ENCODE results near the gene MSMB. TPM values are rescaled to one million over a fixed set of nuclear protein-coding genes. Genes with fewer than 3 reads are reported as not detected.

Gene MSMB
- total RNA-seq, 2 donors from 2014 or later, result not detected

DNA sequence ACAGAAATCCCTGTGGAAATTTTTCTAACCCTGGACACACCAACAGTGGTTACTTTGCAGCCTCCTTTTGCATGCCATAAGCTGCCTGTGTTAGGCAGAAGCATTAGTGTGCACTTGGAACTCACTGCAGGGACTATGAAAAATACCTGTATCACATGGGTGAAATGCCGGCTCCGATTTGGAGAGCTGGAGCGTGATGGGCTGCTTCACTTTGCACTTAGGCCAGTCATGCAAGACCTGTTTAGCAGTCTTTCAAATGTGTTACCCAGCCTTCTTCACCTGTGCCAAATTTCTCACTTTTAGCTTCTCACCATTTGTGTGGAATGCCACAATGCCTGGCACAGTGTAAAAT lies 26.9 kb downstream of the MSMB start:
- Histone ChIP-seq H3K27ac (no peak overlapping the region), H3K4me3 (no peak overlapping the region), H3K36me3 (peaks cover 7% of the 10 kb centered on the region), H3K27me3 (replicated peaks; ENCODE audit: insufficient read depth) (no peaks in the 10 kb centered on the region), H3K9me3 (no peaks in the 10 kb centered on the region), H3K4me1 (ENCODE audit: control insufficient read depth in 1 of 2, low read depth in 2 of 2) (peaks cover 26 to 59% of the 10 kb centered on the region in 2 donors)
- DNase-seq (ENCODE audit: low spot score) (no peak), ATAC-seq (ENCODE audit: insufficient number of reproducible peaks, low FRiP score, low read depth) (no peak)
- TF ChIP-seq CTCF (IDR thresholded peaks at IDR 0.05), result no peak

DNA sequence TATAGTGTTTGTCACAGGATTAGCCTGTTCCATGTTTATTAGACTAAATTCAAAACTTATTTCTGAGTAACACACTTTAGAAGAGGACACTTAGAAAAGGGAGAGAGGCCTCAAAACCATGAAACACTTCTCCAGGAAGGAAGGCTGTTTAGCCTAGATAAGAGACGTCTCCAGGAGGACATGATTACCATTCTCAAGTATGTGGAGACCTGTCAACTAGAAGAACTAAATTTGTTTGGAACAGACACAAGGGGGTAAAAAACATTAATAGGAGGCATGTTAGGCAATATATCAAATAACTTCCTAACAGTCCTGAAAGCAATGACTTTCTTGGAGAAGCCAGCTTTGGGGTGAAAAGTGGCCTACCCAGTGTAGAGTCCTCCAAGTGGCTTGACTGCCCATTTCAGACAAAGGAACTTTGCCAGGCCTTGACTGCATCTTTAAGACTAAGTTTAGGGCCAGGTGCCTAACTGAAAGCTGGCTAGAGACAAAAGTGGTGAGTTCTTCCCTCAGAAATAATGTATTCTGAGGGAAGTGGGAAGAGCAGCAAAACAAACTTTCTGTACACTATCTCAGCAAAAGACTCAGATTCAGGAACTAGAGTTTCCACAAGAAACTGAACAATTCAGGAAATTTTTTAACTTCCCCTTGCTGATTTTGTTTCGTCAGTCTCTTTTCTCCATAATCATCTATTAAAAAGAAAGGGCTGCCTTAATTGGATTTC lies 27.5 kb downstream of the MSMB start:
- peaks cover 11% of the 10 kb centered on the region for H3K36me3 ChIP-seq
- ATAC-seq (ENCODE audit: insufficient number of reproducible peaks, low FRiP score, low read depth) (no peak), DNase-seq (ENCODE audit: low spot score) (no peak)
- no peak for TF ChIP-seq CTCF (IDR thresholded peaks at IDR 0.05)
- no peak overlapping the region for H3K27ac ChIP-seq
- no peak overlapping the region for H3K4me3 ChIP-seq
- H3K9me3 ChIP-seq, result no peaks in the 10 kb centered on the region
- H3K4me1 ChIP-seq (ENCODE audit: control insufficient read depth in 1 of 2, low read depth in 2 of 2), result peaks cover 21 to 54% of the 10 kb centered on the region in 2 donors
- no peaks in the 10 kb centered on the region for H3K27me3 ChIP-seq (replicated peaks; ENCODE audit: insufficient read depth)

- no peak for ATAC-seq (ENCODE audit: insufficient number of reproducible peaks, low FRiP score, low read depth)
- peaks cover 20% of the 10 kb centered on the region for H3K36me3 ChIP-seq
- no peaks in the 10 kb centered on the region for H3K27me3 ChIP-seq (replicated peaks; ENCODE audit: insufficient read depth)
- DNase-seq (ENCODE audit: low spot score), result no peak
- H3K4me3 ChIP-seq, result no peak overlapping the region
- peaks cover 18 to 46% of the 10 kb centered on the region in 2 donors for H3K4me1 ChIP-seq (ENCODE audit: control insufficient read depth in 1 of 2, low read depth in 2 of 2)
- TF ChIP-seq CTCF (IDR thresholded peaks at IDR 0.05), result no peak
- no peaks in the 10 kb centered on the region for H3K9me3 ChIP-seq
- H3K27ac ChIP-seq, result no peak overlapping the region
Observed at GRCh38 chr10:46017733-46018132, 28.3 kb downstream of the MSMB start.

GRCh38 chr10:46016811-46017210 lies 29.3 kb downstream of the MSMB start:
- peaks cover 16 to 39% of the 10 kb centered on the region in 2 donors for H3K4me1 ChIP-seq (ENCODE audit: control insufficient read depth in 1 of 2, low read depth in 2 of 2)
- no peak for TF ChIP-seq CTCF (IDR thresholded peaks at IDR 0.05)
- ATAC-seq (ENCODE audit: insufficient number of reproducible peaks, low FRiP score, low read depth), result no peak
- H3K4me3 ChIP-seq, result no peak overlapping the region
- H3K27me3 ChIP-seq (replicated peaks; ENCODE audit: insufficient read depth), result no peaks in the 10 kb centered on the region
- H3K9me3 ChIP-seq, result no peaks in the 10 kb centered on the region
- no peak overlapping the region for H3K27ac ChIP-seq
- peaks cover 21% of the 10 kb centered on the region for H3K36me3 ChIP-seq
- DNase-seq (ENCODE audit: low spot score), result no peak

- Histone ChIP-seq H3K4me1 (ENCODE audit: control insufficient read depth in 1 of 2, low read depth in 2 of 2) (peaks cover 16 to 39% of the 10 kb centered on the region in 2 donors), H3K9me3 (no peaks in the 10 kb centered on the region), H3K4me3 (no peak overlapping the region), H3K27me3 (replicated peaks; ENCODE audit: insufficient read depth) (no peaks in the 10 kb centered on the region), H3K27ac (no peak overlapping the region), H3K36me3 (peaks cover 27% of the 10 kb centered on the region)
- no peak for DNase-seq (ENCODE audit: low spot score)
- ATAC-seq (ENCODE audit: insufficient number of reproducible peaks, low FRiP score, low read depth), result no peak
- TF ChIP-seq CTCF (IDR thresholded peaks at IDR 0.05), result no peak
Observed at GRCh38 chr10:46016190-46016589, 29.9 kb downstream of the MSMB start.
